SK-N-SH treated with all-trans-retinoic acid at 6 μM for 48 hours (cell line): ENCODE measurements around the gene CLCNKA.
"Not testable (repeated sequence)": the region's sequence is repeated elsewhere in the genome, so short reads cannot be mapped to it uniquely, and the experiment has no call there.

Source experiments
- ATAC-seq: fragments of 200-7000 bp; cut with Tn5 transposase; 3 replicates; pipeline ENCODE4 v1.9.1; 2020; ENCODE audit warnings: mild to moderate bottlenecking, moderate library complexity
- ARNTL ChIP-seq: fragments of 450-650 bp; formaldehyde crosslinking; IDR thresholded peaks from 2 replicates; pipeline ENCODE4 v1.5.0; 2020; ENCODE audit warnings: low read depth, mild to moderate bottlenecking, moderate library complexity, borderline replicate concordance
- BACH2 ChIP-seq: fragments of 250-450 bp; sonication (Bioruptor Pico); IDR thresholded peaks from 2 replicates; pipeline ENCODE4 v1.9.0; 2021; ENCODE audit warnings: mild to moderate bottlenecking, borderline replicate concordance
- CSDC2 ChIP-seq: fragments of 250-450 bp; sonication (Bioruptor Pico); IDR thresholded peaks from 2 replicates; pipeline ENCODE4 v1.5.0; 2020; ENCODE audit warnings: mild to moderate bottlenecking, moderate library complexity
- CSRNP3 ChIP-seq: fragments of 250-450 bp; sonication (Bioruptor Pico); IDR thresholded peaks from 2 replicates; pipeline ENCODE4 v1.5.1; 2021; ENCODE audit warnings: mild to moderate bottlenecking, moderate library complexity
- ESRRG ChIP-seq: fragments of 250-450 bp; sonication (Bioruptor Pico); IDR thresholded peaks from 2 replicates; pipeline ENCODE4 v1.6.1; 2021; ENCODE audit warnings: mild to moderate bottlenecking
- GLIS3 ChIP-seq: fragments of 250-450 bp; sonication (Bioruptor Pico); IDR thresholded peaks from 2 replicates; pipeline ENCODE4 v1.5.0; 2020; ENCODE audit warnings: mild to moderate bottlenecking, moderate library complexity
- ISL1 ChIP-seq: fragments of 250-450 bp; sonication (Bioruptor Pico); IDR thresholded peaks from 2 replicates; pipeline ENCODE4 v2.1.2; 2022; ENCODE audit warnings: mild to moderate bottlenecking, moderate library complexity
- OSR1 ChIP-seq: fragments of 250-450 bp; sonication (Bioruptor Pico); IDR thresholded peaks from 2 replicates; pipeline ENCODE4 v1.8.0; 2022; ENCODE audit warnings: moderate library complexity, mild to moderate bottlenecking, inconsistent platforms
- PPARA ChIP-seq: fragments of 250-450 bp; sonication (Bioruptor Pico); IDR thresholded peaks from 2 replicates; pipeline ENCODE4 v1.5.0; 2020; ENCODE audit warnings: mild to moderate bottlenecking, borderline replicate concordance
- RARB ChIP-seq: fragments of 250-450 bp; sonication (Bioruptor Pico); IDR thresholded peaks from 2 replicates; pipeline ENCODE4 v1.8.0; 2021; ENCODE audit warnings: mild to moderate bottlenecking, moderate library complexity
- SNAI2 ChIP-seq: fragments of 250-450 bp; sonication (Bioruptor Pico); IDR thresholded peaks from 2 replicates; pipeline ENCODE4 v1.5.0; 2020; ENCODE audit warnings: mild to moderate bottlenecking, moderate library complexity
- TCF4 ChIP-seq: fragments of 250-450 bp; sonication (Bioruptor Pico); IDR thresholded peaks from 2 replicates; pipeline ENCODE4 v1.8.0; 2021; ENCODE audit warnings: mild to moderate bottlenecking, moderate library complexity, borderline replicate concordance
- TOX ChIP-seq: fragments of 250-450 bp; sonication (Bioruptor Pico); IDR thresholded peaks from 2 replicates; pipeline ENCODE4 v1.8.0; 2021; ENCODE audit warnings: mild to moderate bottlenecking, moderate library complexity, borderline replicate concordance
- ZC3H10 ChIP-seq: fragments of 250-450 bp; sonication (Bioruptor Pico); IDR thresholded peaks from 2 replicates; pipeline ENCODE4 v1.5.1; 2021; ENCODE audit warnings: mild to moderate bottlenecking, moderate library complexity
- ZFP3 ChIP-seq: fragments of 250-450 bp; sonication (Bioruptor Pico); IDR thresholded peaks from 2 replicates; pipeline ENCODE4 v1.5.0; 2020; ENCODE audit warnings: mild to moderate bottlenecking, moderate library complexity
- ZFP30 ChIP-seq: fragments of 450-650 bp; formaldehyde crosslinking; IDR thresholded peaks from 2 replicates; pipeline ENCODE4 v1.5.0; 2022; ENCODE audit warnings: mild to moderate bottlenecking, moderate library complexity
- ZNF565 ChIP-seq: fragments of 450-650 bp; formaldehyde crosslinking; conservative IDR thresholded peaks from 2 replicates; pipeline ENCODE4 v1.5.0; 2020; ENCODE audit warnings: low read depth, mild to moderate bottlenecking, moderate library complexity
- ZNF70 ChIP-seq: fragments of 450-650 bp; formaldehyde crosslinking; IDR thresholded peaks from 2 replicates; pipeline ENCODE4 v1.5.0; 2020; ENCODE audit warnings: mild to moderate bottlenecking, moderate library complexity
- ZNF8 ChIP-seq: fragments of 450-650 bp; formaldehyde crosslinking; IDR thresholded peaks from 2 replicates; pipeline ENCODE4 v1.5.0; 2020; ENCODE audit warnings: mild to moderate bottlenecking, moderate library complexity
- TF ChIP-seq, protein P1 (sequence below): fragments of 250-450 bp; sonication (Bioruptor Pico); IDR thresholded peaks from 2 replicates; pipeline ENCODE4 v1.5.0; 2020; ENCODE audit warnings: mild to moderate bottlenecking, moderate library complexity
- TF ChIP-seq, protein P2 (sequence below): fragments of 250-450 bp; sonication (Bioruptor Pico); IDR thresholded peaks from 2 replicates; pipeline ENCODE4 v1.5.1; 2020; ENCODE audit warnings: low read depth, mild to moderate bottlenecking, moderate library complexity
- TF ChIP-seq, protein P3 (sequence below): fragments of 250-450 bp; sonication (Bioruptor Pico); IDR thresholded peaks from 2 replicates; pipeline ENCODE4 v1.8.0; 2021; ENCODE audit warnings: low read depth, mild to moderate bottlenecking, moderate library complexity, borderline replicate concordance
- TF ChIP-seq, protein P4 (sequence below): fragments of 250-450 bp; sonication (Bioruptor Pico); IDR thresholded peaks from 2 replicates; pipeline ENCODE4 v1.8.0; 2020; ENCODE audit warnings: mild to moderate bottlenecking, moderate library complexity, borderline replicate concordance

Gene CLCNKA

GRCh38 chr1:15975358-15975804 is 46.5 kb upstream of the CLCNKA start:
- peak; percentile 90 for ATAC-seq
- TF ChIP-seq CSDC2 (no peak), ZNF565 (no peak), GLIS3 (CRISPR knock-in tag) (no peak), ARNTL (CRISPR knock-in tag) (no peak), ZNF70 (CRISPR knock-in tag) (no peak), ZFP30 (CRISPR knock-in tag) (no peak), TCF4 (CRISPR knock-in tag) (no peak), TOX (CRISPR knock-in tag) (no peak)
- TF ChIP-seq, protein P1, sequence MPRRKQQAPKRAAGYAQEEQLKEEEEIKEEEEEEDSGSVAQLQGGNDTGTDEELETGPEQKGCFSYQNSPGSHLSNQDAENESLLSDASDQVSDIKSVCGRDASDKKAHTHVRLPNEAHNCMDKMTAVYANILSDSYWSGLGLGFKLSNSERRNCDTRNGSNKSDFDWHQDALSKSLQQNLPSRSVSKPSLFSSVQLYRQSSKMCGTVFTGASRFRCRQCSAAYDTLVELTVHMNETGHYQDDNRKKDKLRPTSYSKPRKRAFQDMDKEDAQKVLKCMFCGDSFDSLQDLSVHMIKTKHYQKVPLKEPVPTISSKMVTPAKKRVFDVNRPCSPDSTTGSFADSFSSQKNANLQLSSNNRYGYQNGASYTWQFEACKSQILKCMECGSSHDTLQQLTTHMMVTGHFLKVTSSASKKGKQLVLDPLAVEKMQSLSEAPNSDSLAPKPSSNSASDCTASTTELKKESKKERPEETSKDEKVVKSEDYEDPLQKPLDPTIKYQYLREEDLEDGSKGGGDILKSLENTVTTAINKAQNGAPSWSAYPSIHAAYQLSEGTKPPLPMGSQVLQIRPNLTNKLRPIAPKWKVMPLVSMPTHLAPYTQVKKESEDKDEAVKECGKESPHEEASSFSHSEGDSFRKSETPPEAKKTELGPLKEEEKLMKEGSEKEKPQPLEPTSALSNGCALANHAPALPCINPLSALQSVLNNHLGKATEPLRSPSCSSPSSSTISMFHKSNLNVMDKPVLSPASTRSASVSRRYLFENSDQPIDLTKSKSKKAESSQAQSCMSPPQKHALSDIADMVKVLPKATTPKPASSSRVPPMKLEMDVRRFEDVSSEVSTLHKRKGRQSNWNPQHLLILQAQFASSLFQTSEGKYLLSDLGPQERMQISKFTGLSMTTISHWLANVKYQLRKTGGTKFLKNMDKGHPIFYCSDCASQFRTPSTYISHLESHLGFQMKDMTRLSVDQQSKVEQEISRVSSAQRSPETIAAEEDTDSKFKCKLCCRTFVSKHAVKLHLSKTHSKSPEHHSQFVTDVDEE = no peak
- TF ChIP-seq, protein P2, sequence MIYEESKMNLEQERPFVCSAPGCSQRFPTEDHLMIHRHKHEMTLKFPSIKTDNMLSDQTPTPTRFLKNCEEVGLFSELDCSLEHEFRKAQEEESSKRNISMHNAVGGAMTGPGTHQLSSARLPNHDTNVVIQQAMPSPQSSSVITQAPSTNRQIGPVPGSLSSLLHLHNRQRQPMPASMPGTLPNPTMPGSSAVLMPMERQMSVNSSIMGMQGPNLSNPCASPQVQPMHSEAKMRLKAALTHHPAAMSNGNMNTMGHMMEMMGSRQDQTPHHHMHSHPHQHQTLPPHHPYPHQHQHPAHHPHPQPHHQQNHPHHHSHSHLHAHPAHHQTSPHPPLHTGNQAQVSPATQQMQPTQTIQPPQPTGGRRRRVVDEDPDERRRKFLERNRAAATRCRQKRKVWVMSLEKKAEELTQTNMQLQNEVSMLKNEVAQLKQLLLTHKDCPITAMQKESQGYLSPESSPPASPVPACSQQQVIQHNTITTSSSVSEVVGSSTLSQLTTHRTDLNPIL (CRISPR knock-in tag) = no peak
- TF ChIP-seq, all 23 proteins: peak for 0

GRCh38 chr1:15975805-15976680 is 45.8 kb upstream of the CLCNKA start, which contains the start of gene ZBTB17:
Gene ZBTB17, minus strand, starts transcription at chr1:15976101. Its CDS starts 27,606 bp downstream, at chr1:15948495.
- peak; percentile 98 for ATAC-seq
- TF ChIP-seq RARB (no peak), CSDC2 (no peak)
- TF ChIP-seq, all 23 proteins: peak for 0

- TF ChIP-seq ZNF8 (CRISPR knock-in tag) = peak; percentile 66; the same call in 1 of the 2 replicates
- ATAC-seq = not testable (repeated sequence)
Measured at GRCh38 chr1:15977947-15978346, 43.9 kb upstream of the CLCNKA start.

DNA sequence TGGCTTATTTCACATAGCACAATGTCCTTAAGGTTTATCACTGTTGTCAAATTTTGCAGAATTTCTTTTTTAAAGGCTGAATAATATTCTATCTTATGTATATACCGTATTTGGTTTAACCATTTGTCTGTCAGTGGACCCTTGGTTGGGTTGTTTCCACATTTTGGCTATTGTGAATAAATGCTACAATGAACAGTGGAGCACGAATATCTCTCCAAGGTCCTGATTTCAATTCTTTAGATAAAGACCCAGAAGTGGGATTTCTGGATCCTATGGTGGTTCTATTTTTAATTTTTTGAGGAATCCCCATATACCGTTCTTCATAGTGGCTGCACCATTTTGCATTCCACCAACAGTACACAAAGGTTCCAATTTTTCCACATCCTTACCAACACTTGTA is 40.2 kb upstream of the CLCNKA start:
- TF ChIP-seq ARNTL (CRISPR knock-in tag) (no peak), CSDC2 (no peak), RARB (no peak), ZFP3 (CRISPR knock-in tag) (no peak), ISL1 (CRISPR knock-in tag) (no peak), PPARA (CRISPR knock-in tag) (no peak), SNAI2 (CRISPR knock-in tag) (no peak), ZFP30 (CRISPR knock-in tag) (no peak), CSRNP3 (CRISPR knock-in tag) (no peak), OSR1 (no peak), TOX (CRISPR knock-in tag) (no peak), ZC3H10 (CRISPR knock-in tag) (no peak), ESRRG (no peak), BACH2 (CRISPR knock-in tag) (no peak), ZNF70 (CRISPR knock-in tag) (no peak), TCF4 (CRISPR knock-in tag) (no peak), ZNF8 (CRISPR knock-in tag) (no peak)
- TF ChIP-seq, protein P2 (CRISPR knock-in tag) = no peak
- TF ChIP-seq, protein P3, sequence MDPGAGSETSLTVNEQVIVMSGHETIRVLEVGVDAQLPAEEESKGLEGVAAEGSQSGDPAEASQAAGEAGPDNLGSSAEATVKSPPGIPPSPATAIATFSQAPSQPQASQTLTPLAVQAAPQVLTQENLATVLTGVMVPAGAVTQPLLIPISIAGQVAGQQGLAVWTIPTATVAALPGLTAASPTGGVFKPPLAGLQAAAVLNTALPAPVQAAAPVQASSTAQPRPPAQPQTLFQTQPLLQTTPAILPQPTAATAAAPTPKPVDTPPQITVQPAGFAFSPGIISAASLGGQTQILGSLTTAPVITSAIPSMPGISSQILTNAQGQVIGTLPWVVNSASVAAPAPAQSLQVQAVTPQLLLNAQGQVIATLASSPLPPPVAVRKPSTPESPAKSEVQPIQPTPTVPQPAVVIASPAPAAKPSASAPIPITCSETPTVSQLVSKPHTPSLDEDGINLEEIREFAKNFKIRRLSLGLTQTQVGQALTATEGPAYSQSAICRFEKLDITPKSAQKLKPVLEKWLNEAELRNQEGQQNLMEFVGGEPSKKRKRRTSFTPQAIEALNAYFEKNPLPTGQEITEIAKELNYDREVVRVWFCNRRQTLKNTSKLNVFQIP (CRISPR knock-in tag) = no peak
- TF ChIP-seq, protein P4, sequence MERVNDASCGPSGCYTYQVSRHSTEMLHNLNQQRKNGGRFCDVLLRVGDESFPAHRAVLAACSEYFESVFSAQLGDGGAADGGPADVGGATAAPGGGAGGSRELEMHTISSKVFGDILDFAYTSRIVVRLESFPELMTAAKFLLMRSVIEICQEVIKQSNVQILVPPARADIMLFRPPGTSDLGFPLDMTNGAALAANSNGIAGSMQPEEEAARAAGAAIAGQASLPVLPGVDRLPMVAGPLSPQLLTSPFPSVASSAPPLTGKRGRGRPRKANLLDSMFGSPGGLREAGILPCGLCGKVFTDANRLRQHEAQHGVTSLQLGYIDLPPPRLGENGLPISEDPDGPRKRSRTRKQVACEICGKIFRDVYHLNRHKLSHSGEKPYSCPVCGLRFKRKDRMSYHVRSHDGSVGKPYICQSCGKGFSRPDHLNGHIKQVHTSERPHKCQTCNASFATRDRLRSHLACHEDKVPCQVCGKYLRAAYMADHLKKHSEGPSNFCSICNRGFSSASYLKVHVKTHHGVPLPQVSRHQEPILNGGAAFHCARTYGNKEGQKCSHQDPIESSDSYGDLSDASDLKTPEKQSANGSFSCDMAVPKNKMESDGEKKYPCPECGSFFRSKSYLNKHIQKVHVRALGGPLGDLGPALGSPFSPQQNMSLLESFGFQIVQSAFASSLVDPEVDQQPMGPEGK (CRISPR knock-in tag) = no peak
- no peak for ATAC-seq
